OCI-LY7 (cell line): ENCODE data around the gene ARHGAP6. TPM values are rescaled to one million over a fixed set of nuclear protein-coding genes. Genes with fewer than 3 reads are reported as not detected.

Experiments
- BruUV-seq: library from RNA; stranded (reverse); fragments of 400-500 nt; replicated peaks from 2 replicates; lab custom pipeline; 2021; lab: Mats Ljungman, UMichigan
- CTCF ChIA-PET: fragments of 300-600 bp; sonication (Branson Sonifier 250); formaldehyde crosslinking; loops from one replicate; lab custom pipeline; 2022; ENCODE audit warnings: antibody characterized with exemption; ENCODE audit not compliant: unreplicated experiment; lab: Charles Lee
- POLR2A ChIA-PET: fragments of 300-600 bp; sonication (Branson Sonifier 250); formaldehyde crosslinking; loops from one replicate; lab custom pipeline; 2022; ENCODE audit warnings: antibody characterized with exemption; lab: Charles Lee
- DNase-seq: peaks from one replicate; pipeline ENCODE4 v3.0.0-alpha.2; 2015; ENCODE audit warnings: low spot score
- H2AFZ ChIP-seq: fragments of 200-600 bp; sonication (generic), shearing (Covaris generic); 2 replicates; pipeline ENCODE4 v1.6.1; 2014; ENCODE audit warnings: mild to moderate bottlenecking, antibody characterized with exemption, low read length, moderate library complexity
- H3K27ac ChIP-seq: fragments of 200-600 bp; sonication (generic); 2 replicates; pipeline ENCODE4 v1.5.1; 2014; ENCODE audit warnings: mixed run types, low read depth, mild to moderate bottlenecking, moderate library complexity, low read length, inconsistent platforms; ENCODE audit not compliant: poor library complexity, severe bottlenecking
- H3K36me3 ChIP-seq: fragments of 200-600 bp; sonication (generic); 2 replicates; pipeline ENCODE4 v1.6.1; 2014; ENCODE audit warnings: mild to moderate bottlenecking, antibody characterized with exemption, low read length, moderate library complexity, mixed read lengths; ENCODE audit not compliant: insufficient read depth
- H3K4me1 ChIP-seq: fragments of 200-600 bp; sonication (generic); 2 replicates; pipeline ENCODE4 v1.5.1; 2014; ENCODE audit warnings: mild to moderate bottlenecking, low read length; ENCODE audit not compliant: insufficient read depth, poor library complexity, severe bottlenecking
- H3K4me2 ChIP-seq: fragments of 200-600 bp; sonication (generic); 2 replicates; pipeline ENCODE4 v1.6.1; 2014; ENCODE audit warnings: mild to moderate bottlenecking, low read length
- H3K4me3 ChIP-seq: fragments of 200-600 bp; sonication (generic); 2 replicates; pipeline ENCODE4 v1.5.1; 2014; ENCODE audit warnings: mild to moderate bottlenecking, low read depth, low read length; ENCODE audit not compliant: poor library complexity, severe bottlenecking
- H3K79me2 ChIP-seq: fragments of 200-600 bp; sonication (generic); 2 replicates; pipeline ENCODE4 v1.6.1; 2016; ENCODE audit warnings: low read depth, mild to moderate bottlenecking, low read length, moderate library complexity, mixed read lengths; ENCODE audit not compliant: insufficient read depth
- H3K9me2 ChIP-seq: fragments of 200-600 bp; sonication (generic); 2 replicates; pipeline ENCODE4 v1.6.1; 2016; ENCODE audit warnings: mild to moderate bottlenecking, low read length, mixed read lengths; ENCODE audit not compliant: insufficient read depth
- H3K9me3 ChIP-seq: fragments of 200-600 bp; sonication (generic); 2 replicates; pipeline ENCODE4 v1.6.1; 2014; ENCODE audit warnings: mild to moderate bottlenecking, mixed run types, low read length, mixed read lengths
- H4K20me1 ChIP-seq: fragments of 200-600 bp; sonication (generic); 2 replicates; pipeline ENCODE4 v1.6.1; 2014; ENCODE audit warnings: mild to moderate bottlenecking, antibody characterized with exemption, low read length, moderate library complexity, mixed read lengths; ENCODE audit not compliant: insufficient read depth
- CTCF ChIP-seq: fragments of 200-600 bp; sonication (generic); conservative IDR thresholded peaks from 2 replicates; pipeline ENCODE4 v1.5.1; 2014; ENCODE audit warnings: mild to moderate bottlenecking, antibody characterized with exemption, low read length, moderate library complexity, mixed read lengths
- EZH2phosphoT487 ChIP-seq: fragments of 200-600 bp; sonication (generic); IDR thresholded peaks from 2 replicates; pipeline ENCODE4 v1.6.1; 2018; ENCODE audit warnings: low read depth, borderline replicate concordance, mild to moderate bottlenecking, mixed run types, antibody characterized with exemption, low read length, moderate library complexity, mixed read lengths
- intact Hi-C: fragments of 100-400 bp; cut with micrococcal nuclease; formaldehyde crosslinking; loops from one replicate; pipeline ENCODE4 v1.10.0; 2022; ENCODE audit not compliant: unreplicated experiment
- total RNA-seq, 2 experiments: library from RNA; depleted of rRNA in 1 of 2; stranded (reverse); fragments of >200 nt in 1 of 2; shearing (Covaris generic) in 1 of 2; gene quantifications; 2 replicates each; pipeline ENCODE4 v1.2.3, GENCODE V29; 2014 to 2022

ARHGAP6 gene
- total RNA-seq, 2 experiments from 2014 or later: not detected

DNA sequence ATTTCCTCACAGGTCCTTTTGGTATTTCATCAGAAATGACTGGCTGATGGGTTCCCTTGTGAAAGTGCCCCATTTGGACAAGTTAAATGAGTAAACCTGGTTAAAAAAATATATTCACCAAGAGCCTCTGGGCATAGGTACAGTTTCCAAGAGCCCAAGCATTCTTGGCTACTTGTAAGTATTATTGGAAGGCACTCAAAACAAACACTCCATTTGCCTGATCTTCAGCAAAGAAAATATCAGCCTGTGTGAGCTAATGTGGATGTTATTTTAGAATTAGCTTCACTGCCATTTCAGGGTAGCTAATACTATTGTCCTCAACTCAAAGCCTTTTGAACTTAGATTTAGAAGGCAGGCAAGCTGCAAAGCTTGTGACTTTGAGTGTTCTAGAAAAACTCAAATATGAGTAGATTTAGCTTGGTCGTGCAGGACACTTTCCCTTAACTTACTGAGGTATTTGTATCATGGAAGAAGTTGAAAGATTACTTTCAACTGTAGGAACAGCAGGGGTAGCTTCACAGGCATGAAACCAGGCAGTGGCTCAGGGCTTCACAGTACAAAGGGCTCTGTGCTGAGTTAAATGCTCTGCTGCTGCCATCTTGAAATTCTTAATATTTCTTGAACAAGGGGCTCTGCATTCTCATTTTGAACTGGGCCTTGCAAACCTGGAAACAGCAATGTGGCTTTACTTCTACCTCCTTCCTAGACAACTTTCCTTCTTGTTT, 195.3 kb downstream of the ARHGAP6 start:
- H3K27ac ChIP-seq: no peak overlapping the region
- ChIA-PET CTCF (no interaction called here), POLR2A (interaction anchor here (0.7 to 1.0 kb wide), 2 partner anchors 9 to 454 kb away, joined by 3 read pairs; no protein-coding TSS in a partner anchor)
- no peak overlapping the region for H2AFZ ChIP-seq
- DNase-seq: no peak
- H3K4me2 ChIP-seq: no peak overlapping the region
- no TSS peak for BruUV-seq
- TF ChIP-seq CTCF: no peak
- no peak for TF ChIP-seq EZH2phosphoT487
- intact Hi-C loops: no loop called here
- H3K79me2 ChIP-seq: no peaks in the 10 kb centered on the region
- H3K4me1 ChIP-seq: no peaks in the 10 kb centered on the region
- H3K9me3 ChIP-seq: no peaks in the 10 kb centered on the region
- H4K20me1 ChIP-seq: no peaks in the 10 kb centered on the region
- H3K9me2 ChIP-seq: no peaks in the 10 kb centered on the region
- H3K4me3 ChIP-seq: no peak overlapping the region
- H3K36me3 ChIP-seq: no peaks in the 10 kb centered on the region

GRCh38 chrX:11465648-11466411, 199.9 kb downstream of the ARHGAP6 start:
- ChIA-PET CTCF (no interaction called here), POLR2A (no interaction called here)
- Histone ChIP-seq H3K4me1 (no peaks in the 10 kb centered on the region), H3K36me3 (no peaks in the 10 kb centered on the region), H3K27ac (no peak overlapping the region), H2AFZ (no peak overlapping the region), H3K9me3 (no peaks in the 10 kb centered on the region), H3K9me2 (no peaks in the 10 kb centered on the region), H3K79me2 (no peaks in the 10 kb centered on the region), H3K4me3 (no peak overlapping the region), H4K20me1 (no peaks in the 10 kb centered on the region), H3K4me2 (no peak overlapping the region)
- DNase-seq: no peak
- BruUV-seq: no TSS peak
- intact Hi-C loops: no loop called here
- TF ChIP-seq EZH2phosphoT487: no peak

DNA sequence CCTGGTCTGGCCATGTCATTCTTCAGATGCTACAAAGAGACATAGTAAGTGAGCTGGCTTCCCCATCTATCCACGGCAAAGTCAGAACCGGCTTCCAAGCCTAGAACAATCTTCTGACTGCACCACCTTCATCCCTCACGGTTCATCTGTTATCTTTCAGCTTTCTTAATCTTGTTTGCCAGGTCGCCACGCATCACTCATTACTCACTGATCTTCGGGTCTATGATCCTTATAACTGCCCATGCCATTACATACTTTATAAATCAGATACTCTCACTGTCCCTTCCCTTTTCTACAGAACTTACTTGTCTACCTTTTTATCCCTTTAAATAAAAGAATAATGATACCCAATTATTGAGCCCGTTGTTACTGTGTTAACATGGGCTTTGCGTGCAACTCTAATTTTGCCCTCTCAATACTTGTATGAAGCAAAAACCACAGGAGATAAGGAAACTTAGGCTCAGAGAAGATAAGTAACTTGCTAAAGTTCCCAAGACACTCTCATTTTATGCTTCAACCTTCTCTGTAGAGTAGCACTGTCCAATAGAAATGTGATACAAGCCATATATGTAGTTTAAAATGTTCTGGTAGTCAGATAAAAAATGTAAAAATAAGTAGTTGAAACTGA, 200.8 kb downstream of the ARHGAP6 start:
- no peaks in the 10 kb centered on the region for H3K36me3 ChIP-seq
- H3K4me3 ChIP-seq: no peak overlapping the region
- POLR2A ChIA-PET: no interaction called here
- H4K20me1 ChIP-seq: no peaks in the 10 kb centered on the region
- no peak for TF ChIP-seq EZH2phosphoT487
- TF ChIP-seq CTCF: no peak
- H3K4me1 ChIP-seq: no peaks in the 10 kb centered on the region
- no peaks in the 10 kb centered on the region for H3K79me2 ChIP-seq
- no peaks in the 10 kb centered on the region for H3K9me3 ChIP-seq
- BruUV-seq: no TSS peak
- H3K4me2 ChIP-seq: no peak overlapping the region
- no peak overlapping the region for H2AFZ ChIP-seq
- intact Hi-C loops: no loop called here
- CTCF ChIA-PET: no interaction called here
- H3K9me2 ChIP-seq: no peaks in the 10 kb centered on the region
- no peak for DNase-seq
- no peak overlapping the region for H3K27ac ChIP-seq
